ENCODE results near the gene RXRA.

The RXRA gene

DNA sequence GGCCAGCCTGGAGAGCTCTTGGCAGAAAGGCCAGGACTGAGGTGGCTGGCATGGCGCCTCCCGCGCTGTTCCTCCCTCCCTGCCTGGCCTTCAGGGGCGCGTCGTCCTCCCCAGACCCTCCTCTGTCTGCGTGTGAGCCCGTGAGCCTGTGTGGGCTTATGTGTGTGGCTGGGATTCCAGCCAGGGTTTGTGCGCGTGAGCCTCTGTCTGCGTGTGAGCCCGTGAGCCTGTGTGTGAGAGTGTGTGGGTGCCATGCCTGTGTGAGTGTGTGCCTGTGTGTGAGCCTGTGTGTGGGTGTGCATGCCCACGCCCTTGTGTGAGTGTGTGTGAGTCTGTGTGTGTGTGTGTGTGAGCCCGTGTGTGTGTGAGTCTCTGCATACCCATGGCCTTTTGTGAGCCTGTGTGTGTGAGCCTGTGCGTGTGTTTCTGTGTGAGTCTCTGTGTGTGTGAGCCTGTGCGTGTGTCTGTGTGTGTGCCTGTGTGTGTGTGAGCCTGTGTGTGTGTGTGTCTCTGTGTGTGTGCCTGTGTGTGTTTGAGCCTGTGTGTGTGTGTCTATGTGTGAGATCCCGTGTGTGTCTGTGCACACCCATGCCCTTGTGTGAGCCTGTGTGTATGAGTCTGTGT, 13.0 kb downstream of the RXRA start:
- no peaks in the 10 kb centered on the region for H3K4me1 ChIP-seq (ENCODE audit: insufficient read depth, low read length)
- no peak for ATAC-seq (ENCODE audit: insufficient read depth, low read depth)
- H3K79me2 ChIP-seq (ENCODE audit: insufficient read depth, low read length) = no peaks in the 10 kb centered on the region
- H2AFZ ChIP-seq (ENCODE audit: low read depth, low read length) = no peak overlapping the region
- no peaks in the 10 kb centered on the region for H3K27me3 ChIP-seq (ENCODE audit: insufficient read depth, low read length, poor library complexity)
- DNase-seq = no peak
- H3K4me3 ChIP-seq (ENCODE audit: low read depth in 1 of 2, low read length in 2 of 2) = no peak overlapping the region
- H3K9me3 ChIP-seq (ENCODE audit: insufficient read depth, low read length, severe bottlenecking) = no peaks in the 10 kb centered on the region
- no peaks in the 10 kb centered on the region for H3K36me3 ChIP-seq (ENCODE audit: insufficient read depth, low read length)
- H3K9ac ChIP-seq (ENCODE audit: low read depth, low read length) = no peak overlapping the region
- H3K27ac ChIP-seq (ENCODE audit: low read length) = no peak overlapping the region
- no peak overlapping the region for H3K4me2 ChIP-seq (ENCODE audit: insufficient read depth, low read length)
- TF ChIP-seq, protein P1, sequence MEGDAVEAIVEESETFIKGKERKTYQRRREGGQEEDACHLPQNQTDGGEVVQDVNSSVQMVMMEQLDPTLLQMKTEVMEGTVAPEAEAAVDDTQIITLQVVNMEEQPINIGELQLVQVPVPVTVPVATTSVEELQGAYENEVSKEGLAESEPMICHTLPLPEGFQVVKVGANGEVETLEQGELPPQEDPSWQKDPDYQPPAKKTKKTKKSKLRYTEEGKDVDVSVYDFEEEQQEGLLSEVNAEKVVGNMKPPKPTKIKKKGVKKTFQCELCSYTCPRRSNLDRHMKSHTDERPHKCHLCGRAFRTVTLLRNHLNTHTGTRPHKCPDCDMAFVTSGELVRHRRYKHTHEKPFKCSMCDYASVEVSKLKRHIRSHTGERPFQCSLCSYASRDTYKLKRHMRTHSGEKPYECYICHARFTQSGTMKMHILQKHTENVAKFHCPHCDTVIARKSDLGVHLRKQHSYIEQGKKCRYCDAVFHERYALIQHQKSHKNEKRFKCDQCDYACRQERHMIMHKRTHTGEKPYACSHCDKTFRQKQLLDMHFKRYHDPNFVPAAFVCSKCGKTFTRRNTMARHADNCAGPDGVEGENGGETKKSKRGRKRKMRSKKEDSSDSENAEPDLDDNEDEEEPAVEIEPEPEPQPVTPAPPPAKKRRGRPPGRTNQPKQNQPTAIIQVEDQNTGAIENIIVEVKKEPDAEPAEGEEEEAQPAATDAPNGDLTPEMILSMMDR (IDR thresholded peaks at IDR 0.05; ENCODE audit: borderline replicate concordance, extremely low read depth, low read length, poor library complexity, severe bottlenecking) = no peak
- no peak for TF ChIP-seq EZH2 (IDR thresholded peaks at IDR 0.05; ENCODE audit: borderline replicate concordance, low read depth, low read length, severe bottlenecking)
- peaks cover 89% of the 10 kb centered on the region for H4K20me1 ChIP-seq (ENCODE audit: insufficient read depth, low read length)

DNA sequence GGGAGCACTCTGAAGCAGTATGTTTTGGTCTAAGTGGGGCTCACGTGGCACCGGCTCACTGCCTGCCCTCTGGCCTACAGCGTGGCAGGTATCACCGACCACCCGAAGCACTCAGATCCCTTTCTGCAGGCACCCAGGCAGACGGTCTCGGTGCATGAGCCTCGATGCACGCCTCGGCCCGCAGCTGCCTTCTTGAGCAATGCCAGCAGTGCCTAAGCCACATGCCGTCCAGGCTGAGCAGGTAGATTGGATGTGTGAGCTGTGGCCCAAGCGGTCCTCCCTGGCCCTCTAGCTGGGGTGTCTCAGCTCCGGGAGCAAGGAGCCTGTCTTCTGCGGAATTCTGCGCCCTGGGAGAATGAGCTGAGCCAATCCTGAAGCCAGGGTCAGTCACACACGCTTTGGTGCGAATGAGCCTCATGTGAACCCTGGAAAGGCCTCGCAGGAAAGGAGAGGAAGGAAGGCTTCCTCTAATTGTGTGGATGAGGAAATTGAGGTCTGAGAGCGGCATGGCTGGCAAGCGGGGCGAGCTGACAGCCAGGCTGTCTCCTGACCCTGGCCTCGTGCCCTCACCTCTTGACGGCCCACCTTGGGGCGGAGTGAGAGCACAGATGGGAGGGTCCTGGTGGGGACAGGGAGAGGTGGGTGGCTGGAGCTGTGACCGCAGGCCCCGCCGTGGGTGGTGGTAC, 14.4 kb downstream of the RXRA start:
- H3K9ac ChIP-seq (ENCODE audit: low read depth, low read length) = no peak overlapping the region

DNA sequence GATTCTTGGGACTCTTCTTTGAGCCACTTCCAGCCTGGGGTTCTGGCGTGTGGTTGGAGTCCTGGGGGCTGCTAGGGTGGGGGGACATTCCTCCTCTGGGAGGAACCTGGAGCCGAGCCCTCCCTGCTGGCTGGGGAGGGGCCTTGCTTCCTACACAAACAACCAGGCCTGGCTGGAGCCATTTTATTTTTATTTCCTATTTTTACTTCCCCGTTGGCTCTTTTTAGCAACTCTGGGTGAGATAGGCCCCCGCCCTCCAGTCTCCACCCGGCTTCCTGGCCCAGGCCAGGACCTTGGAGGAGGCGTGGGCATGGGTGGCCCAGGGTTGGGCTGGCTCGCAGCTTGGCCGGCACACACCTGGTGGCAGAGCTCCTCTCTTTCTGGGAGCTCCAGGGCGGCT, 15.1 kb downstream of the RXRA start:
- Histone ChIP-seq H3K36me3 (ENCODE audit: insufficient read depth, low read length) (no peaks in the 10 kb centered on the region), H2AFZ (ENCODE audit: low read depth, low read length) (no peak overlapping the region), H3K9me3 (ENCODE audit: insufficient read depth, low read length, severe bottlenecking) (no peaks in the 10 kb centered on the region), H3K9ac (ENCODE audit: low read depth, low read length) (no peak overlapping the region), H3K4me3 (ENCODE audit: low read depth in 1 of 2, low read length in 2 of 2) (no peak overlapping the region), H3K79me2 (ENCODE audit: insufficient read depth, low read length) (no peaks in the 10 kb centered on the region), H3K4me1 (ENCODE audit: insufficient read depth, low read length) (no peaks in the 10 kb centered on the region), H4K20me1 (ENCODE audit: insufficient read depth, low read length) (peaks cover 84% of the 10 kb centered on the region), H3K27ac (ENCODE audit: low read length) (no peak overlapping the region), H3K27me3 (ENCODE audit: insufficient read depth, low read length, poor library complexity) (no peaks in the 10 kb centered on the region), H3K4me2 (ENCODE audit: insufficient read depth, low read length) (no peak overlapping the region)
- DNase-seq (no peak), ATAC-seq (ENCODE audit: insufficient read depth, low read depth) (no peak)
- TF ChIP-seq, protein P1 (IDR thresholded peaks at IDR 0.05; ENCODE audit: borderline replicate concordance, extremely low read depth, low read length, poor library complexity, severe bottlenecking) = no peak
- TF ChIP-seq EZH2 (IDR thresholded peaks at IDR 0.05; ENCODE audit: borderline replicate concordance, low read depth, low read length, severe bottlenecking) = no peak

More for the DNA sequence above, 14.4 kb downstream of the RXRA start:
- DNase-seq = no peak
- Histone ChIP-seq H3K4me2 (ENCODE audit: insufficient read depth, low read length) (no peak overlapping the region), H2AFZ (ENCODE audit: low read depth, low read length) (no peak overlapping the region), H3K9me3 (ENCODE audit: insufficient read depth, low read length, severe bottlenecking) (no peaks in the 10 kb centered on the region), H3K4me1 (ENCODE audit: insufficient read depth, low read length) (no peaks in the 10 kb centered on the region), H3K79me2 (ENCODE audit: insufficient read depth, low read length) (no peaks in the 10 kb centered on the region), H3K36me3 (ENCODE audit: insufficient read depth, low read length) (no peaks in the 10 kb centered on the region), H3K27me3 (ENCODE audit: insufficient read depth, low read length, poor library complexity) (no peaks in the 10 kb centered on the region), H4K20me1 (ENCODE audit: insufficient read depth, low read length) (peaks cover 88% of the 10 kb centered on the region), H3K4me3 (ENCODE audit: low read depth in 1 of 2, low read length in 2 of 2) (no peak overlapping the region), H3K27ac (ENCODE audit: low read length) (no peak overlapping the region)
- no peak for TF ChIP-seq EZH2 (IDR thresholded peaks at IDR 0.05; ENCODE audit: borderline replicate concordance, low read depth, low read length, severe bottlenecking)
- TF ChIP-seq, protein P1 (IDR thresholded peaks at IDR 0.05; ENCODE audit: borderline replicate concordance, extremely low read depth, low read length, poor library complexity, severe bottlenecking) = no peak
- no peak for ATAC-seq (ENCODE audit: insufficient read depth, low read depth)
